CD4-positive, alpha-beta T cell treated with Interleukin-4 for 4 hours (primary cell): ENCODE measurements around the gene LSP1.

ENCODE experiments used
- DNase-seq: peaks from one replicate; pipeline ENCODE4 v3.0.0-alpha.2; 2020

LSP1 gene

DNA sequence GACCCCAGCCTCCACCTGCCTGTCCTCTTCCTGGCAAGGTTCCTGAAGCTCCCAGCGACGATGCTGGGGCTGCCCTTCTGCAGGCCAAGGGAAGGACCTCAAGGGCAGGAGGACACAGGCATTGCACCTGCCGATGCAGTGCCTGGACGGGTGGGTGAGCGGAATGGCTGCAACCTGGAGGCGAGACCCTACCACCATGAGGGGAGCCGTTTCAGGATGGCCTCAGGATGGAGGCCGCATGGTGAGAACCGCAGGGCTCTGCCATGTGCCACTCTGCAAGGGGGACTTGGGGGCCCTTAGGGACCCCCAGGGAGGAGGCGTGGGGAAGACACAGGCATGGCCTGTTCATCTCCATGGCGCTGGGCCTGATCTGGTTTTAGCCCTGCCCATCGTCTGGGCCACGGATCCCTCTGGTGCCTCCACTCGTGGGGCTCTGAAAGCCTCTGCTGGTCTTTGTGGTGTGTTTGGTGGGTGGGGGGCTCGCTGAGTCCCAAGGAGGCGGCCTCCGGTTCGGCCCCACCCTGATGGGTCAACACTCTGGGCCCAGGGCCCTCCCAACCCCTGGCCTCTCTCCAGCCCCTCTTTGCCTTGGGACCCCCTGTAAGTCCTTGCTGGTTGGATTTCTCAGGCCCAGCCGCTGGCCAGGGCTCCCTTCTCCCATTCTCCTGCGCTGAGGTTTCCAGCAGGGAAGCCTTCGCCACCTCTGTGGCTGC is 1.3 kb upstream of the LSP1 start:
- DNase-seq, result no peak

DNA sequence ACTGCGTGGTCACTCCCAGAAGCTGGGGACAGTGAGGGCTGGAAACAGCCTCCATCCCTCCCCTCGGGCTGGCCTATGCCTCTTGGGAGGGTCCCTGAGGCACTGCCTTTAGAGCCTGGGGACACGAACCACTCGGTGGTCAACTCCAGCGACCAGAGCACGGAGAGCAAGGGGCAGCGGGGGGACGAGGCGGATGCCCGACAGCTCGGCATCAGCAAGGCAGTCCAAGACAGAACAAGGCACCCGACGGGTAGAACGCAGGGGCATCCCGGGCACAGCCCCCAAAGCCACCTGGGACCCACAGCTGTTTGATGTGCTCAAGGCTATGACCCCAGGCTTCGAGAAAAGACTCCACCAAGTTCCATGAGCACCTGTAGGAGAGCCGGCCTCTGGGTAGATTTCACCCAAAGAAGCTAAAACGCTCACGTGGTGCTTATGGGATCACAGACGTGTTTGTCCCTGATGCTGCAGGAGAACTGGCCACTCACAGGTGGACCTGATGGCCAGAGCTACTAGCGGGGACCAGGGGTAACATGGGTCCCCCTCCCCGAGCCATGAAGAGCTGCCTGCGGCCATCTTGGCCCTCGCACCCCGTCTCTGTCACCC is 510 bp upstream of the LSP1 start:
- no peak for DNase-seq

DNA sequence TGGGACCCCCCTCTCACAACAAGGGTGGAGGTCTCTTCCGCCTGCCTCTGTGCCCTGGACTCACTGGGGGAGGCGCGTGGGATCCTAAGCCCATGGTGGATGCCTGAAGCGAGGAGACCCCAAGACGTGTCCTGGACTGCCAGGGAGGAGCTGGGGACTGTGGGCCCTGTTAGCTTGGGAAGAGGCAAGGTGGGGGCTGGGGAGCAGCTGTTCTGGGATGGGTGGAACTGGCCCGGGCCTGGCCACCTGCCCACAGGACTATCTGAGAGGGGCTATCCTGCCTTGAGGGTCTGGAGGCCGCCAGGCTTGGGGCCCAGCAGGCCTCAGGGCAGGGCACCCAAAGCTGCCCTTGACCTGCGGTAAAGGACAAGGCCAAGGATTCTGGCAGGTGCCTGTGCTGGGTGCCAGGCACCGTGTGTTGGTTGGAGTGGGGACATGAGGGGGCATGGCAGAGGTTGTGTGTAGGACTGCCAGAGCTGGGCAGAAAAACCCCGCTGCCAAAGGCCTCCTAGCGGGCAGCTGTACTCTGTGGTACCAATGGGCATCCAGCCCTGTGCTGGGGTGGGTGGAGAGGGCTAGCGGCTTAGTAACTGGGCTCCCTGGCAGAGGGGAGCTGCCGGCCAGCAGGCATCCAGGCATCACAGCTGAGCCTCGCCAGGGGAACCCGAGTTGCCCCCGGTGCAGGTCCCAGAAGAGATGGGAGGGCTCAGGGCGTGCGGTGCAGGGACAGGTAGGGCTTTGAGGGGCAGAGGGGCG is 670 bp downstream of the LSP1 start:
- peak; percentile 32 for DNase-seq

DNA sequence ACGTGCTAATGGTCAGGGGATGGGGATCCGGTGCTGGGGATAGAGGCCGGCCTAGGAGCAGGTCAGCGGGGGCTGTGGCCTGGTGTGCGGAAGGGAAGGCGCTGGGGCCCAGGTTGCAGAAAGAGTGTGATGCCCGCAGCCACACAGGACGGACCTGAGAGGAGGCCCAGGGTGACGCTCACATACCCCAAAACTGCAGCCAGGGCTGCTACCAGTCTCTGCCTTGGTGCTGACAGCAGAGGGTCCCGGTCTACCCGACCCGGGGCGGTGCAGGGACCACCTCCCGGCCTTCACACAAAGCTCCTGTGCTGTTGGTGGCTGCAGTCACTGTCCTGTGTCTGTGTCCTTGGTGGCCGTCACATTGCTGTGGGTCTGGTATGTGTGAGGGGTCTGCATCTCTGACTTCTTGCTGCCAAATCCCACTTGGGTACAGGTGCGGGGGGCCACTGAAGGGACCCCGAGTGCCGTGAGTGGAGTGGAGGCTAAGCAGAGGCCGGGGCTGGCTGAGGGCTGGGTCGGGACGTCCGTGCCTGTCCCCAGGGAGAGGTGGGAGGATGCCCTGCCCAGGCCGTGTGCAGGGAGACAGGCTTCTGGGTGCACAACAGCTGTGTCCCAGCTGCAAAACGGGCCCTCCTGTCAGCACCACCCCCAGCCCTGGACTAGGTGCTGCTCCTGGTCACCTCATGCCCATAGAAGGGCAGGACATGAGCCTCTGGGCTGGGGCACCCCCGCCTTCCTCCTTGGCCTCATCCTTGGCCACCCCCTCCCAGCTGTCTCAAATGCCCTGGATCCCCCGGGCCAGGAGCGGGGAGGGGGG is 1.5 kb downstream of the LSP1 start:
- no peak for DNase-seq

DNA sequence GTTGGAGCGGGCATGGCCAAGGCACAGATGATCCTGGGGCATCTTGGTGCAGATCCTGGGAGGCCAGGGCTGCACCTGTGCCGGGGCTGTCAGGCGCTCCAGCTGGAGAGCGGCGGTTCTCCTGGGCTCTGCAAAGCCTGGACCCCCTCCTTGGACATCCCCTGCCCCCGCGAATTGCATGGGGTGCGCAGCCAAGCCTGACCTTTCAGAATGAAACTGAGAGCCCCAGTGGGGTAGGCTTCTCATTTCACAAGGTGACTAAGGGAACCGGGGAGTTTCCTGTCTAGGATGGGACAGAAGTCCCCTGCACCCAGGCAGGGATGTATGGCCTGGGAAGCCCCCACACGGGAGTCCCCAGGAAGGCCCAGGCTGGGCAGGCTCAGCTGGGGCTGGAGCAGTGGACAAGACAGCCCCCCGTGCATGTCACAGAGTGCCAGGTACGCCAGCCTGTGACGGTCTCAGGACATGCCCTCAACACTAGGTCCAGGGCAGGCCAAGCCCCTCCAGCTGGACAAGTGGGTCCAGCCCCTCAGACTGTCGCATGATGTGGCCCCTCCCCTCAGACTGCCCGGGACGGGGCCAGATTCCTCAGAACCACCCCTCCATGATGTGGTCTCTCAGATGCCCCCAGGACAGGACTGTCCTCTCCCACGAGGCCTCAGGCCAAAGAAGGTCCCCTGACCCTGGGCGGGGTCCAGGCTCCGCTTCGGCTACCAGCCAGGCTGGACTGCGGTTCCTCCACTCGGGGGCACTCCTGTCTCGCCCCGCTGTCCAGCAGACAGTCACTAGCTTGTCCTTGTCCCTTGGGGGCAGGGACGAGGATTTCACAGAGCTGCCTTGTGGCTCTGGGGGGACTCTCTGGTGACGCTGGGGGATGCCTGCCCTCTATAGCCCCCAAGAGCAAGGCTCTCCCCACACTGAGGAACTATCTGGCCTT is 2.3 kb downstream of the LSP1 start:
- peak; percentile 19 for DNase-seq

DNA sequence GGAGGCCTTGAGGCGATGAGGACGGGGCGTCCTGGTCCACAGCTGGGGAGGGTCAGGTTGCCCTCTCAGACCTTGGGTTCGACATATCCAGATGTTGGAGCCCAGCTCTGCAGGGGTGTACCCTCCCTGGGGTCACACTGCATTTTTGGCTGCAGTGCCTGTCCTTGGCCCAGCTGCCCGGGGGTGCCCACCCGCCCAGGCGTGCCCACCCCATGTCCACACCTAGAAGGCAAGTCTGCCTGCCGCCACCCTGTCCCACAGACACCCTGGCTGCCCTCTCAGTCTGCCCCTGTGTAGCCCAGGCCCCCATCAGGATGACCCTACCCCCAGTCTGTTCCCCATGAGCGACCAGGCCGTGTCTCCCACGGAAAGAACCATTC is 3.0 kb downstream of the LSP1 start:
- DNase-seq, result no peak

DNA sequence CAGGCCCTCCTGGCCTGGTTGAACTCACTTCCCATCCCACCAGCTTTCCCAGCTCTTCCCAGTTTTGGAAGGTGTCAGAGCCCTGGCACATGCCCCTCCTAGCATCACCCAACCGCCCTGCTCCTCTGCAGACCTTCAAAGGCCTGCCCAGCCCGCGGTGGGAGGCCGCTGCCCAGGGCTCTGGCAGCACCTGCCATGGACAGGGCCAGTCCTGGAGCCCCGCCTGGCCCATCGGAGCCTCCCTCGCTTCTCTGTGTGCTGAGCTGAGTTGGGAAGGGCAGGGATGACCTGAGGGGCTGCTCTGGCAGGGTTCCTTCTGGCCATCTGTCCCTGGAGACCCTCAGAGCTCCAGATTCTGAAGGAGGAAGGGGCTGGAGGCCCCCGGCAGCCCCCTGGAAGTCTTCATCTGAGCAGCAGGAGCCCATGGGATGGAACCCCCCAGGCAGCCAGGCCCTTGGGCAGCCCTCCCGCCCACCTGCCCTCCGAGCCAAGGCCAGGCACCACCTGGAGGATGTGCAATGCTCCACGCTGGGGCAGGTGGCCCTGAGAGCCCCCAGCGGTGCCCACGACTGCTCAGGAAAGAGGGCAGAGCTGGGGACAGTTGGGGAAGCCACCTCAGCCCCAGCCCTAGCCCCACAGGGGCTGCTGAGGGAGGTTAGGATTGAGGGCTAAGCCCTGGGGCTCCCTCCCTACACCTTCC is 3.6 kb downstream of the LSP1 start:
- DNase-seq, result no peak

DNA sequence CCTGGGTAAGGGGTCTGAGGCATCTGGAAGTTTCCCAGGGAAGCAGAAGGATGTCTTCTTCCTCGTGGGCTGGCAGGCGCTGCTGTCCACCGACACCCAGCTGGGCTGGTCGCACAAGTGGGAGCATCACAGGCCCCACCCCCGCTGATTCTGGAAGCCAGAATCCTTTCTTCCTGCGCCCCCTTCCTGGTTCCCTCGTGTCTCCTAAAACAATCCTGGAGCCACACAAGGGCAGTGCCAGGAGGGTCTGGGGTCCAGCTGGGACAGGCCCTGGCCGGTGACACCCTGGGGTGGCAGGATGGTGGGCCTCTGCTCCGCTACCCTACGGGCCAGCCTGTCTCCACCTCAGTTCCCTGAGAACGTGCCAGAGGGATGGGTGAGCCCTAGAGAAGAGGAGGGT is 4.2 kb downstream of the LSP1 start:
- no peak for DNase-seq

DNA sequence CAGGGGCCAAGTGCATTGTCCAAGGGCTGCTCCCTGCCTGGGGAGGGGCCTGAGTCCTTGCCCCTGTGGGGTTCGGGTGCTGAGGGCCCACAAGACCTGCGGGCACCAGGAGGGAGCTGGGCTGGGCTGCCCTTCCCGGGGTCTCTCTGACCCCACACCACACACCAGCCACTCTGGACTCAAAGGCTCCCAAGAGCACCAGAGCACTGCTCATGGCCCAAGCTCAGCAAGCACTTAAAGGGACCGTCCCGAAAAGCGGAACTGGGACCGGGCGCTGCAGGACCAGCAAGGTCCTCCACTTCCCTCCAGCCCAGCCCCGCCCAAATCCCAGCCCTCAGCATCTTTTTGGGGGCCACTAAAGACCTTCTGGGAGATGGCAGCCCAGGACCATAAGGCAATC is 5.3 kb downstream of the LSP1 start:
- no peak for DNase-seq

DNA sequence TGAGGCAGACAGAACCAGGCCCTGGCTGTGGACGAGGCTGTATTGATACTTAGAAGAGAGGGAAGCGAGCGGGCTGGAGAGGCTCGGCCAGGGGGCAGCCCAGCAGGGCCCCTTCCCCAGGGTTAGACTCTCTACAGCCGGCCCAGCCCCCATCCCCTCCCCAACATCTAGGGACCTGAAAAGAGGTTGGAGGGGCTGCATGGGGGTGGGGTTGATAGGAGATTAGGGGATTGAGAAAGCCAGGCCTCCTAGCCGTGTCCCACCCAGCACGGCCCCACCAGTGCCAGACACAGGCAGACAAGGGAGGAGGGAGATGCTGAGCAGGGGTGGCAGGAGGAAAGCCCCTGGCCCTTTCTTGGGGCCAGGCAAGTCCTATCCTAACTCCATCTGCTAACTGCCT is 5.7 kb downstream of the LSP1 start:
- DNase-seq, result no peak

DNA sequence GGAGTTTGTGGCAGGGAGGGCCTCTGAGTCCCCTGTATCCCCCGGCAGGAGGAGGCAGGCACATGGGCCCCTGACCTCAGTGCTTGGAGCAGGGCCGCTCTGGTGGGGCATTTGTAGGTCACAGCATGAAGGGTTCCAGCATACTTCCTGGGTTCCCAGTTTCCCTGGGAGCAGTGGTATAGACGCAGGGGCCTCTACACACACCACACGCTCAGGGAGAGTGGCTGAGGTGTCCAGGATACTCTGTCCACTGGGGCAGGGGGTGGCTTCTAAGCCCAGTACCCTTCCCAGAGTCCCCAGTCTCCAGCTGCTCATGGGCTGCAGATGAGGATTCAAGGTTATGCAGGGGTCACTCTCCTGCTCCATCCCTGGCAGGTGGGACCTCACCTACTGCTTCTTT is 6.1 kb downstream of the LSP1 start:
- no peak for DNase-seq

DNA sequence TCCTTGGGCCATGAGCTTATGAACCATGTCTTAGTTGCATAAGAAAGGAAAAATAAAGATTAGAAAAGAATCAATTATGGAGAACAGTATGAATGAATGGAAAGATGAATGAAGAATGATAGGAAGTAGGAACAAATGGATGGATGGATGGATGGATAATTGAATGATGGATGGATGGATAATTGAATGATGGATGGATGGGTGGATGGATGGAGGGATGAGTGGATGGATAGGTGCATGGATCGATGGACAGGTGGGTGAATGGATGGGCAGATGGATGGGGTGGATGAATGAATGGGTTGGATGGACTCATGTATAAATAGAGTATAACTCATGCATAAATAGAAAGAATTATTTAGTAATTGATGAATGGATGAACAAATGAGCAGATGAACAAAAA is 7.2 kb downstream of the LSP1 start:
- no peak for DNase-seq

DNA sequence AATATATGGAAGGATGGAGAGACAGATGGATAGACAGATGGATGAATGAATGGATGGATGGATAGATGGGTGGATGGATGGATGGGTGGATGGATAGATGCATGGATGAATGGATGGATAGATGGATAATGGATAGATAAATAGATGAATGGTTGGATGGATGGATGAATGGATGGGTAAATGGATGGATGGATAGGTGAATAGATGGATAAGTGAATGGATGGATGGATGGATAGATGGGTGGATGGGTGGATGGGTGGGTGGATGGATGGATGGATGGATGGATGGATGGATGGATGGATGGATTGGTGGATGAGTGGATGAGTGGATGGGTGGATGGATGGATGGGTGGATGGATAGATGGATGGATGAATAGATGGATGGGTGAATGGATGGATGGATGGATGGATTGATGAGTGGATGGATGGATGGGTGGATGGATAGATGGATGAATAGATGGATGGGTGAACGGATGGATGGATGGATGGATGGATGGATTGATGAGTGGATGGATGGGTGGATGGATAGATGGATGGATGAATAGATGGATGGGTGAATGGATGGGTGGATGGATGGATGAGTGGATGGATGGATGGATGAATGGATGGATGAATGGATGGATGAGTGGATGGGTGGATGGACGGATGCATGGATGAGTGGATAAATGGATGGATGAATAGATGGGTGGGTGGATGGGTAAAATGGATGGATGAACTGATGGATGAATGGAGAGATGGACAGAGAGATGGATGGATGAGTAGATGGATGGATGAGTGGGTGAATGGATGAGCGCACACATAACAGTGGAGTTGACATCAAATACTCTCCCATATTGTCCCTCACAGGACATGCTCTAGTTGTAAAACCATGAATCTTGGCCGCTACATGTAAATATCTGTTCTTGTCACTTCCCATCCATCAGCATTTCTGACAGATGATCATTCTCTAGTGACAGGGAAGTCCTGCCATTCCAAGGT is 8.8 kb downstream of the LSP1 start:
- DNase-seq, result no peak

DNA sequence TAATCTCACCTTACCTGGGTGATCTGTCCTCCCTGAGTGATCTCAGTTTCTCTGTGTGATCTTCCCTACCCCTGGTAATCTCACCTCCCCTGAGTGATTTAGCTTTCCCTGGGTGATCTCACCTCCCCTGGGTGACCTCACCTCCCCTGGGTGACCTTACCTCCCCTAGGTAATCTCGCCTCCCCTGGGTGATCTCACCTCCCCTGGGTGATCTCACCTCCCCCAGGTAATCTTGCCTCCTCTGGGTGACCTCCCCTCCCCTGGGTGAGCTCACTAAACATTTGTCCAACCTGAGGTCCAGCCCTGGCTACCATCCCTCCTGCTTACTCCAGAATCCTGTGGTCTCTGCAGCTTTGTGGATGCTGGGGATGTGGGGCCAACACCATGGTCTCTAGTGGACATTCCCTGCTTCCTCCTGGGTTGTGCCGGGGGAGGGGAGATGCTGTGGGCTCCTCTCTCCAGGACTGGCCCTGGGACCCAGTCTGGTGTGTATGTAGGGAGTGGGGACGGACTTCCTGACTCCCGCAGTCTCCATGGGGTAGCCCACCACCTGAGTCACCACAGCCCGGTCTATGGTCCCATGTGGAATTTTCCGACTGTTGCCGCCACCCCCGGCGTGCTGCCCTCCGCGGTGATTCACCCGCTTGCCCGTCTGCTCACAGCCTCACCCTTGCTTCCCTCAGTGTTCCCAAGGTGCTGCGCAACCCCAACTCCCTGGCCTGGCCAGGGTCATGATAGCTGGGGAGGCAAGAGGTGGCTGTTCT is 9.9 kb downstream of the LSP1 start:
- DNase-seq, result no peak

DNA sequence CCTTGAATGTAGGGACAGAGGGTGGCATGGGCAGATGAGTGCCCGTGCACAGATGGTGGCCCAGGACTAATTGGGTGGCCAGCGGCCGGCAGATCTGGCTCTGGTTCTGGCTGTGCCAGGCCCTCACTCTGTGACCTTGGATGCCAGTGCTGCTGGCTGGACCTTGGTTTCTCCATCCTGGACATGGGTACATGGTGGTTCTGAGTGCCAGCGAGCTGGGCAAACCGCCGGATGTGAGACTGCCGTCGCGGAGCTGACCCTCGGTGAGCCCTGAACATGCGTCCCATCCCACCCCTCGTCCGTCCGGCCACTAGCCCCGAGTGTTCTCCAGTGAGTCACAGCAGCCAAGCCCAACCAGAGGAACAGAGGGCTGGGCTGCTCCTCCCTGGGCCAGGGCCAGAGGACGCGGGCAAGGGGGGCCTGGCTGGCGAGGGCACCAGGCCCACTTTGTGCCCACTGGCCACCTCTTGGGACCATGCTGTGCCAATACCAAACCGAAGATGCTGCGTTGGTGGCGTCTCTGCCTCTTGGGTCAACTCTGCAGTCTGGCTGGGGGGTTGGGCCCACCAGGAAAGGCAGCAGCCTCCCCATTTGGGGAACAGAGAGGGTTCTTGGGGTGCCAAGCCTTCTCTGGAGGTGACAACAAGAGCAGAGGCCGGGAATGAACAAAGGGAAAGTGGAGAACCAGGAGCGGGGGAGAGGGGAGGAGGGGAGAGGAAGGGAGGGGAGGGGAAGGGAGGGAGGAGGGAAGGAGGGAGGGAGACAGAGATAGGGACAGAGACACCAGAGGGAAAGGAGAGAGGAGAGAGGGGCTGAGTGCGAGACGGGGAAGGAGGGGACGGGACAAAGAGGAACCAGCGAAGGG is 10.7 kb downstream of the LSP1 start:
- DNase-seq, result no peak

DNA sequence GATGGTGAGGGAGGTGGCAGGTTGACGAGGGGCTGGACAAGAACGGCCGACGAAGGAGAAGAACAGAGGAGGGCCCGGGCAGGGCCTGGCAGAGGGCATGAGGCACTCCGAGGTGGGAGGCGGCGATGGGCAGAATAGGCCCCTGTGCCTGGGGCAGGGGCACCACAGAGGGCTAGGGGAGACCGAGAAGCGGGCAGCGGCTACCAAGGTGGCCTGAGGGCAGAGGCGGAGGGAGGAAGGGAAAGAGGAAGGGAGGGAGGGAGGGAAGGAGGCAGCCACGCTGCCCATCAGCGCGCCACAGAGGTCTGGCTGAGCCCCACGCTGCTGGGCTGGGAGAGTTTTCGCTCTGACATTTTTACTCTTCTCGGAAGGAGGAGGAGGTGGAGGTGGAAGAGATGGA is 11.3 kb downstream of the LSP1 start:
- no peak for DNase-seq

DNA sequence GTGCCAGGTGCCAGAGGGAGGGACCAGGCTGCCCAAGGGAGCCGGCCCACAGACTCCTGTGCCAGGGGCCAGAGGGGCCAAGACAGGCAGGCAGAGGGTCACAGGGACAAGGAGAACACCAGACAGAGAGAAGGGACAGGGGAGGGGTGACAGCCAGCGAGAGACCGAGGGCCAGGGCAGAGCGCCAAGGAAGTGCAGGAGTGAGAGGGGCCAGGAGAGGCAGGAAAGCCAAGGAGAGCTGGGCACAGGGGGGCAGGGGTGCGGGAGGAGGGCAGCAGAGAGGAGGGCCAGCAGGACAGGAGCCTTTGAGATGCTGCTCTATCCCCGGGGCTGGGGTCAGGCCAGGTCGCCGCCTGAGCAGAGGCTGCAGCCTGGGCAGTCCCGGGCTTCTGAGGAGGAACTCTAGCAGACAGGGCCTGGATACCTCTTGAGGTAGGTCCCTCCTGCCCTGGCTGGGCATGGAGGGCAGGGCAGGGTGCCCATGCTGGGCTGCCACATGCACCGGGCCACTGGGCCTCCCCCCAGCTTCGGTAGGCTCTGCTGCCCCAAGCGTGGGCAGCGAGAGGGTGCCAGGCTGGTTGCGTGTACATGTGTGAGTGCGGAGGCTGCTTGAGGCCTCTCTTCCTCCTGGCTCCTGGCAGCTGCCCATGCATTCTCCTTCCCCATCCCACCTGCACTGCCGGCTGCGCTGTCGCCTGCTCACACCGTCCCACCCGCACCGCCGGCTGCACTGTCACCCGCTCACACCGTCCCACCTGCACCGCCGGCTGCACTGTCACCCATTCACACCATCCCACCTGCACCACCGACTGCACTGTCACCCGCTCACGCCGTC is 12.2 kb downstream of the LSP1 start:
- DNase-seq, result no peak

DNA sequence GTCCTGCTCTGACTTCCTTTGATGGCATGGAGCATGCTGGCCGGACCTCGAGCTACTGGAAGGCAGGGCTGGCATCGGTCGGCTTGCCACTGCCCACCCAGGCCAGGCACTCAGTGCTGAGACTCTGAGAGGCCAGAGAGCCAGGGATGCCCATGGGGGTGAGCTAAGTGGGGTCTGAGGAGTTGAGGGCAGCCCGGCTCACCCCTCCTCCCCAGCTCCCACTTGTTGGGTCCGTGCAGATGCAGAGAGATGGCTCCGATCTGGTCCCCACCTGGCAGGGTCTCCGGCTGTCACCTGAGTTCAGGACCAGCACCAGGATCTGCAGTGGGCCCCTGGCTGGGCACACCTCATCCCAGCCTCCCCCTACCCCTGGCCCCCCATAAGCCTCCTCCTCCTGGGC is 13.3 kb downstream of the LSP1 start:
- no peak for DNase-seq
